SIG-M5 (cell line): ENCODE measurements around the gene KRT77.
"Not testable (repeated sequence)": the region's sequence is repeated elsewhere in the genome, so short reads cannot be mapped to it uniquely, and the experiment has no call there.

Experiments used
- DNase-seq: peaks from one replicate; lab custom pipeline; 2025; lab: John Stamatoyannopoulos, UW

The KRT77 gene

DNA sequence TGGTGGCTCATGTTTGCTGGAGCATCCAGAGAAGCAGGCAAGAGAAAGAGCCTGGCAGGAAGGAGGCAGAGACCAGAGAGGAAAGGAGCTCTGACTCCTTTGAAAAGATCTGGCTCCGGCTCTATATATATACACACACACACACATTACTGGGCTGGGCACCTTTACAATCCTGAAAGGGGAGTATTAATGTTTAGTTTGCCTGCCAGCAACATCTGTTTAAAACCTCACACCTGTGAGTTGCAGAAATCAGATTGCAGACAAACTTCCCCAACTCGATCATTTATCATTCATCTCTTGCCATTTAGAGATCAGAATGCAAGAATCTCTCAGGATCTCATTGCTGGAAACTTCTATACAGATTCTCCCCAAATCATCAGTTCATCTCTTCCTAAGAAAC is at the start of gene KRT77:
Gene KRT77 (minus strand): TSS at position 101 of the 400 bp plus-strand sequence. CDS start 90 bp downstream, at position 11.
- no peak for DNase-seq

DNA sequence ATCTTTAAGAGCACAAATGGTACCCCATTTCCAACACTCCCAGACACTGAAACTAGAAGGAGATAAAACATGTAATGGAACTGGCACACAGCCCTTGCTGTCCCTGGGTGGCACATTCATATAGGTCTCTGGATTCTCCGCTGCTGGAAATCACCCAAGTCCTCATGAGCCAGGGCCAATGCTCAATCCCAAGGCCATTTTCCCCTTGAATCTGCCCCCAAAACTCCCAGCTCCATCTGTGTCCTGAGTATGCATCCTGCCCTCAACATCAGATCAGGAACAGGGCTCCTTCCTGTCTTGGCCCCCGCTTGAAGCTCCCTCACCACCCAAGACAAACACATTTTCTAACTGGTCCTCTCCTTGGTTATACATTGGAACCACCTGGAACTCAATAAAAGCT is 49.2 kb upstream of the KRT77 start:
- no peak for DNase-seq

DNA sequence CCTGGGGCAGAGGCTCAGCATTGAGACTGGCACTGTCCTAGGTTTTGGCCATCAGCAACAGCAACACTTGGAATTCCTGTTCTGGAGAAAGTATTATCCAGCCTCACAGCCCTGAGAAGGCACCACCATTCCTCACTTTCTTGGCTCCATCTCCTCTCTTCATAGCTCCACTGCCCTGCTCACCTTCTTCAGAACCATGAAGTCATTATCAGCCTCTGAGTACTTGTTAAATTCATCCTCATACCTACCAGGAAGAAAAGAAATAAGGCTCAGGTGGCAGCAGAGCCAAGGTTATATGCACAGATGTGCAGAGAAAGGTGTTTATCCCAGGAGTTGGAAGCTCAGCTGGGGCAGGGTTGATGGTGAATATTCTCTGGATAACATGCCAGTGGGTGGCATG is 48.5 kb upstream of the KRT77 start:
- no peak for DNase-seq

DNA sequence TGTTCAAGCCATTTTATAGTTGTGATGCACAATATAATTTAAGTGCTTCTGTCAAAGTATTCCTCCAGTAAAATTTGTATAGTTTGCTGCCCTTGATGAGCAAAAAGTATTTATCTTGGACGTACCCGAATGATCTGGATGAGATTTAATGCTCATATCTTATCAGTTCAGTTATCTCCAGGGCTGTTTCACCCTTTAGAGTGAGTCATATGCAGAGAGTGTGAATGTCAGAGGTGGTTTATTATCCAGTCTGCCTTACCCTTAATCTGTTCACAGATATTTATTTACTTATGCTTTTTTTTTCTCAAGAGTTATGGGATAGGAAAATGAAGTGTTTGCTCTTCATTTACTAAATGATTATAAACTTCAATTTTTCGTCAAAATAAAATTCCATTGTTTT is 47.2 kb upstream of the KRT77 start:
- DNase-seq = not testable (repeated sequence)

DNA sequence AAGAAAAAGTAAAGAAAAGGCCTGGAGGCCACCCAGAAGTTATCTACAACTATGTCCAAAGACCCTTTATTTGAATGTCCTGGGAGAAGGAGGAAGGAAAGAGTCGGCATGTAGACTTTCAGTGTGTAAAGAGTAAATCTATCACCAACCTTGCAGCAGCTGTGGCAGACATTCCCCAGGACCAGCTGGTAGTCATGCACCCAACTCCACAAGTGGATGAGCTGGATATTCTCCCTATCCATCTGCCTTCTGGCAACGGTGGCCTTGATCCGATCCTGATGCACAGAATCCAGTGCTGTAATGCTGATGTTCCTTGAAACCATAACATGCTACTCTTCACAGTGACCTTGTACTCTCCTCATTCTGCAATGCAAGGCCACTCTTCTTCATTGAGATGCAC is 46.5 kb upstream of the KRT77 start:
- DNase-seq = no peak

DNA sequence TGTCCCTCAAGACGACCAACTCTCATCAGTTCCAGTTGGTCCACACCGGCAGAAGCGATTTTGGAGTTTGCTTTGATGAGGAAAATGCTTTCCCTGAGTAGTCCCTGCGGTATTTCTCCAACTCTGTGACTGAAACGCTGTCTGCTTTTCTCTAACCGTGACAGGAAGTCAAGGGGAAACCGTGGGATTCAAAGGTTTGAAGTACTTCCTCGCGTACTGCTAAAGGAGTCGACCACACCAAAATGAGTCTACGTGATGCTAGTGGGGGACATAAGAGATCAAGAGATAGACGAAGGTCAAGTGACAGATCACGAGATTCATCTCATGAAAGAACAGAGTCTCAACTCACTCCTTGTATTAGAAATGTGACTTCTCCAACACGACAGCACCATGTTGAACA is 45.3 kb upstream of the KRT77 start:
- no peak for DNase-seq

DNA sequence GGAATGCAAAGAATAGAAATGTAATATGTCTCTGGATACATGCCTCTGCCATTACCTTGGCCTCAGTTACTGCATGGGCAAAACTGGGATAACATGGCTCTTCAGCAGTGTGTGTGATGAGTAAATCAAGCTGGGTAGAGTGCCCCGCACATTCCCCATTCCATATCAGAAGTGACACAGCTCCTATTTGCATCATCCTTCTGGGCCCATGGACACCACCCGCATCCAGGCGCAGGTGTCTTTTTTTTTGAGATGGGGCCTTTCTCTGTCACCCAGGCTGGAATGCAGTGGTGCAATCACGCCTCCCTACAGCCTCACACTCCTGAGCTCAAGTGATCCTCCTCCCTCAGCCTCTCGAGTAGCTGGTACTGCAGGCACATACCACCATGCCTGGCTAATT is 42.2 kb upstream of the KRT77 start:
- no peak for DNase-seq

DNA sequence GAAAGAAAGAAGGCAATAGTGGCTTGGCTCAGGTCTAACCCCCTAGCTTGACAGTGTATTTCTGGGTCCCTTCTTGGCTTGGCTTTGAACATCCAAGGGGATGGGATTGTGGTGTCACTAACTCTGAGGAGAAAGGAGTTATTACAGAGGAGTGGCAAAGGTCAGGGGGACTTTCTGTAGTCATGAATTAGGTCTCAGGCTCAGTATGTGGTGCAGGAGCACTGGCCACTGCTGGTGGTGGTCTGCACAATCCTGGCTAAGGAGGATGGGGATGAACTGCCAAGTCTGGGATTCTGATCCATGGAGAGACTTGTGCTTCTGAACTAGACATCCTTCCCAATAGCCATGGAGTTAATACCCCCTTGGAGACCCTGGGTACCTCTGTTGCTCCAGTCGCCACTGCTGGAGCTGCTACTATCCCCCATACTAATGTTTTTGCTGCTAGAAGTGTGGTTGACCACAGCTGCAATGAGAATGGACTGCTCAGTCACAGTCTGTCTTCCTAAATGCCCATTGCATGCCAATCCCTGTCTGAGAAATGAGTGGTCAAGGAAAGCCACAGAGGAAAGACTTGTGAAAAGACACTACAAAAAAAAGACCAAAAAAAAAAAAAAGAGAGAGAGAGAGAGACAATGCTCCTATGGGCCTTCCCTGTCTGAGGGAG is 41.3 kb upstream of the KRT77 start:
- DNase-seq = no peak

DNA sequence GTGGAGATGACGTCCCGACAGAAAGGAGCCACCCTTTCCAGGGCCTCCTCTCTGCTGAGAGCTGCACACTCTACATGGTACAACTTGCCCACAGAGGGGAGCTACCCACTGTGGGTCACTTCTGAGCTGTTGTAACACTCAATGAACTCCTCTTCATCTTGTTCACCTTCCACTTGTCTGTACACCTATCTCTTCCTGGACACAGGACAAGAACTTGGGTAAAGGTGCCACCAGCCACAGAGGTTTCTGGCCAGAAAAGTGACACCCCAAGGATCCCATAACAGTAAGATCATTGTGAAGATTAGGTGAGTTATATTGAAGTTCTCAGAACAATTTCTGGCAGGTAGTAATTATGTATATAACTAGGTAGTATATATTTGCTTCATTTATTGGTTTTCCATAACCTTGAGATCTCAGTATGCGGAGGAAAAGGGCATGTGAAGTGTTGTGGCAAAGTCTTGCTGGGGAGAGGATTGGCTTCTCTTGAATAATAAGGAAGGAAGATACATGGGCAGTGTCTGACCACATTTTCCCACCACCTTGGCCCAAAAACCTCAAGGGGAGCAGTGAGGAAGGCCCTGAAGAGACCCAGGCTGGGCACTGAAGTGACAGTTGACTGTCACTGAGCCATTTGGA is 39.6 kb upstream of the KRT77 start:
- no peak for DNase-seq

DNA sequence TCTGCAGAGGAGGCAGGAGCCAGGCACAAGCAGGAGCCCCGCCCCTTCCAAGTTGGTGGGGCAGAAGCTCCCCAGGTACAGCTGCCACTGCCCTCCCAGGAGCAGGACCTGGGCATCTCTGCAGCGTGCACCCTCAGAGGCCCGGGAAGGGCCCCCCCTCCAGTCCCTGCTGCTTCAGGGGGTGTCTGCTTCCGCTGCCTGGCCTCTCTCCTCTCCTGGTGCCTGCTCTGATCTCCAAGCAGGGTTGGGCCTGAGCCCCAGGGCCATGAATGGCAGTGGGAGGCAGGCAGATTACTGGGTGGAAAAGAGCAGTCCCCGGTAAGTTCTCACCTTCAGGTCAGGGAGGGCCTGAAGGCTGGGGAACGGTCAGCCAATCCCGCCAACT is 38.9 kb upstream of the KRT77 start:
- DNase-seq = no peak

DNA sequence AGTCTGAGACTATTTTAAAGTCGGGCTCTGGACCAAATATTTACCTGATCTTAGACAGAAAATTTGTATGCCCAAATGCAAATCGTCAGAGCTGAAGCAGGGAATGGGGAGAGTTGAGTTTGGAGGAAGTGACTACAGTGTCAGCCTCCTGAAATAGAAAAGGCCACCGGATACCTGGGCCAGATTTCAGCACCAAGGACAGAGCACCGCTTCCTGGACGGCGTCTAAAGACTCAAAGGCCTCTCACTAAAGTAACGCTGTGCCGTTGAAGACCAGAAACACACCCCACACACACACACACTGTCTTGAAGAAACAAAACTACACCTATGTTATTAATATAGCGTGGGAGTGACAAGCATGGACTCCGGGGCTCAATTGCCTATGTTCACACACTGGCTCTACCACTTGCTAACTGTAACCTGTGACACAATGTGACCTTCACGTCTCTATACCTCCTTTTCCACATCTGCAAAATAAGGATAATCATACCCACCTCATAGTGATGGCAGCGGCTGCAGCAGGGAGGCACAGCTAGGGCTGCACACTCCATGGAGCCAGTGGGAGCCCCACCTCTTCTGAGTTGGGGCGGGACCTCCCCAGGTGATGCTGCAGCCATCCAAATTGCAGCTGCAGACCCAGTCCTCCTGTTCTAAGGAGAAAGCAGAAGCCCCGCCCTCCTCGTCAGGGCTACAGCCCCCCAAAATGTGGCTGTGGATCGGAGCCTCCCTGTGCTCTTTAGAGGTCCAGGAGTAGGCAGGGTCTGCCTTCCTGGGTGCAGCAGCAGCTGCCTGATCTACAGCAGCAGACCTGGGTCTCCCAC is 38.3 kb upstream of the KRT77 start:
- no peak for DNase-seq

DNA sequence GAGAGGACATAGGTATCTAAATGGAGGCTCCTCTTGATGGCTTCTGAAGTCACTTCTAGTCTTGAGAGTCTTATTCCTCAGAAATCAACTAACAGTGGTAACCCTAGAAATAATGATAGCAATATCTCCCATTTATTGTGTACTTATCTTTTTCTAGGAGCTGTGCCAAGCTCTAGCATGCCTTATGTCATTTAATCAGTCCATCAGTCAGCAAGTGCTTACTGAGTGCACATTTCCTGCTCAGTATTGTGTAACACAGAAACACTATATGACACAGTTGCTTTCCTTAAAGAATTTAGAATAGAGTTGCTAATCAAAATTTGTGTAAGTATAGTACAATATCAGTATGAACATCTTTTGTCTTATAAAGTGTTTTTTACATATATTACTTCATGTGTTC is 37.3 kb upstream of the KRT77 start:
- no peak for DNase-seq

DNA sequence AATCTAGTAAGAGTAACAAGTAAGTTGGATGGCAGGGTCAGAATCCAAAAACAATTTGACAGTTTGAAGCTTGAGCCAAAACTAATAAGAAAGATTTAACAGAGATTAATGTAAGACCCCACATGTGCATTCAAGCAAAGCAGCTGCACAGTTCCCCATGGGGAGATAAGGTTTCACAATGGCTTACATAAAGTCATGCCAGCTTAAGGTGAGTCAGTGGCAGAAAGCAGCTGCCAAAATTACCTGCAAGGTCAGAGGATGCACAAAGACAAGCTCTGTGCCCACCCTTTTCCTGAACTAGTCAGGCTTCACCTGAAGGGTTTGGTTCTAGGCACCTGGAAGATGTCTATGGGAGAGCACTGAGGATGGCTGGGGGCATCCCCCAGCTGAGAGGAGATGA is 36.6 kb upstream of the KRT77 start:
- no peak for DNase-seq

DNA sequence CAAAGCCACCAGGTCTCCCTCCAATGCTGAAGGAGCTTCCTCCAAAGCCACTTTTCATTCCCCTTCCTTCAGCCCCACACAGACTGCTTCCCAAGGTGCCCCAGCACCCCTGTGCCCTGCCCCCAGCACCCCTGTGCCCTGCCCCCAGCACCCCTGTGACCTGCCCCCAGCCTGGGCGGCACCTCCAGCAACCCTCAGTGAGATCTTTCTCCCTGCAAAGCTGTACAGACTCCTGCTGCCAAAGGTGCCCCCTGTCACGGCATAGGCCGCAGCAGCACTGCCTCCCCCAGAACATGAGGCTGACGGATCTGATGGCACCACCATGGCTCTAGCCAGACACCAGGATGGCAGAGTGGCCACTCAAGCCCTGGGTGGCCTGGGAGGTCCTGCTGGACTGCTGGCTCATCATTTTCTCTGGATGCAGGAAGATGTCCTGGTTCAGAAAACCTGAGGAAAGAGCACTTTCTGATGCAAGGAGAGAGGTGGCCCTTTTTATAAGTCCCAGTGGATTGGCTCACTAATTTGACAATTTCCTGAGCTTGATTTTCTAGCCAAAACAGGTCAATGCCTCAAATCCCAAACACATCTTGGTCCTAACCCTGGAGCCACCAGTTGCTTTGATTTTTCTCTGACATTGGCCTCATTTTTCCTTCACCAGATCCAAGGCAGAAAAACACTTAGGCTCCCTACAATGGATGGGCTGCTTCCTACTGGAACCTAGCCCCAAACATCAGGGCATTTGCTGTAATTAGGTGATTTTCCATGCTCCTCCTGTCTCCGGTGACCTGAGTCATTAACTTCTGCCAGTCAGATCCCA is 32.7 kb upstream of the KRT77 start:
- no peak for DNase-seq

DNA sequence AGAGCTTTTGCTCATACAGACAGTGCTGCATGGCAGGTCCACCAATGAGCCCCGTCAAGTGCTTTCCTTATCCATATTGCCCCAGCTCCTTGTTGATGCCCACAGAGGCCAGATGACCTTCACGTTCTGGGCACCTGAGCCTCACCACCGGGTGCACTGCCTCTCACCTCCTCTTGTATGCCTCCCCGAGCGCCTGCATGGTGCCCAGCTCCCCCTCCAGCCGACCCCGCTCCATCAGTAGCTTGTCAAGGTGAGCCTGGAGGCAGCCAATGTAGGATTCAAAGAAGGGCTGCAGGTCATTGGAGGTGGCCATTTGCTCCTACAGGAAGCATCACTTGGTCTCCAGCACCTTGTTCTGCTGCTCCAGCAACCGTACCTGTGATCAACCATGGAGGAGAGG is 31.8 kb upstream of the KRT77 start:
- DNase-seq = no peak

DNA sequence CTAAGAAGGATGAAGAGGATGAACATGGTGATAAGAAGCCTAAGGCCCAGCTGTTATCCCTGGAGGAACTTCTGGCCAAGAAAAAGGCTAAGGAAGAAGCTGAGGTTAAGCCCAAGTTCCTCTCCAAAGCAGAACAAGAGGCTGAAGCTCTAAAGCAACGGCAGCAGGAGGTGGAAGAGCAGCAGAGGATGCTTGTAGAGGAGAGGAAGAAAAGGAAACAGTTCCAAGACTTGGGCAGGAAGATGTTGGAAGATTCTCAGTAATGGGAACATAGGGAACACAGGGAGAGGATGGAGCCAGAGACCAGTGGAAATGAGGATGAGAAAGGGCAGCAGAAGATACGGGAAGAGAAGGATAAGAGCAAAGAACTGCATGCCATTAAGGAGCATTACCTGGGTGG is 27.5 kb upstream of the KRT77 start:
- no peak for DNase-seq

DNA sequence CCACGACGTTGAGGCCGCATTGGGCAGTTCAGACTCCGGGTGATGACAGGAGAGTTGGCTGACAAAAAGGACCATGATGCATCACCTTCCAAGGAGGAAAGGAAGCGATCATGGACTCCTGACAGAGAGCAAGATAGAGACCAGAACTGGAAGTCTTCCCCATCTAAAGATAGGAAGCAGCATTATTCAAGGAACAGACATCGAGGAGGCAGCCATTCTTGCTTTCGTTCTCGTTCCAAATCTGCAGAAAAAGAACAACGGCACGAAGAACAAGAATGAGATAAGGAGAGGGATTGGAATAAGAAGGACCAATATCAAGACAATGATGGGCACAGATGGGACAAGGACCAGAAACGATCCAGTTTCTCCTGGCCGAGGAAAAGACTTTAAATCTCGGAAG is 27.1 kb upstream of the KRT77 start:
- DNase-seq = no peak

DNA sequence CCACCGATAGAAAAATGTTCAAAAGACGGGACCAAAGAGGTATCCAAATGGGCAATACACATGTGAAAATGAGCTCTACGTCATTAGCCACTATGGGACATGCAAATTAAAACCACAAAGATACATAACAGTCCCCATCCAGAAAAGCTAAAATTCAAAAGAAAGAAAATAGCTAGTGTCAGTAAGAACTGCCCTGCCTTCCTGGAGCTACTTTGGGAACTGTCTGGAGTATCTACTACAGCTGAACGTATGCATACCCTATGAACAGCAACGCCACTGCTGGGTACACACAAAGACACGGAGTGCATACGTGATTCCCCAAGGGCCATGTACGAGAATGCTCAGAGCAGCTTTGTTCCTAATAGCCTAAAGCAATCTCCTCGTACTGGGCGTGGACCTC is 25.8 kb upstream of the KRT77 start:
- DNase-seq = no peak

DNA sequence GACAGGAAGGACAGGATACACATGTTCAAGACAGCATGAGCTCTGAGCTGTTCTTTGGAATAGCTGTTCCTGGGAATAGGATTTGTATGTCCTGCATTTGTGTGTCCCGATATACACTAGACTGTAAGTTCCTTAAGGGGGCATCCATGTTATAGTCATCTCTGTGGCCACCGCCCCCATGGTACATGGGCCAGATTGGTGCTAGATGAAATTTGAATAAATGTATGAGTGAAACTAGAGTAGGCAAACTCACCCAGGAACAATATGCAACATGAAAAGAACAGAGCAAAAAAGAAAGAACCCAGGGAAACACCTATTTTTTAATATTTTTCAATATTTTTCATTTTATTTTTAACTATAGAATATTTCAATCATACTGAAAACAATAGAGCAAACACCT is 25.1 kb upstream of the KRT77 start:
- DNase-seq = no peak

DNA sequence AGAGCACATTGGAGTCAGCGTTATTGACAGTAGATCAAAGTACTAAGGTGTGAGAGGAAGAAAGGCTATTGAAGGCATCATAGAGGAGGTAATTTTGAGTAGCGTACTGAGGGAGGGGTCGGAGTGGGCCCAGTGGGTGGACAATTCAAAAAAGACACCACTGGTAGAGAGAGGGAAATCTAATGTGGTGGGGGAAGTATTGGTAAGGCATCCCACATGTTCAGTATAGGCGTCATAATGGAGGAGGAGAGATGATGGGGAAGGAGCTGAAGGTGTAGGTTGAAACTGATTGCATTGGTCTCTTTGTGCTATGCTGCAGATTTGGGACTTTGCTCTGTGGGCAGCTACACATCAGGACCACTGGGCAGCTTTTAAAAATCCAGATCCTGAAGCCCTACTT is 23.7 kb upstream of the KRT77 start:
- DNase-seq = no peak

DNA sequence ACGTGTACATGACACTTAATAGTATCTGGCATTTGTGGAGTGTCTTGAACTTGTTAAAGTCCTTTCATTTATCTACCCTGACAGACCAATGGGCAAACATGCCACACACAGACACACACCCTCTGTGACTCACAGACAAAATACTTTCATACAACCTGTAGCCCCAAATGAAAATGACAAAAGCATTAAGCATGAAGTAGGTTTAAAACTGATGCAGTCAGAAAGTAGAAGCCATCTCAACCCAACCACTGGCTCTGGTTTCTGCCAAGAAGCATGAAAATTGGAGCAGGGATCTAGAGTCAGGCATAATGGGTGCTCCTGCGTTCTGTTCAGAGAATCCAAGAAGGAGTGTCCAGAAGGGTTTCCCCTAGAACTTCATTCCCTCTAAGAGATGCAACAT is 23.1 kb upstream of the KRT77 start:
- DNase-seq = no peak

DNA sequence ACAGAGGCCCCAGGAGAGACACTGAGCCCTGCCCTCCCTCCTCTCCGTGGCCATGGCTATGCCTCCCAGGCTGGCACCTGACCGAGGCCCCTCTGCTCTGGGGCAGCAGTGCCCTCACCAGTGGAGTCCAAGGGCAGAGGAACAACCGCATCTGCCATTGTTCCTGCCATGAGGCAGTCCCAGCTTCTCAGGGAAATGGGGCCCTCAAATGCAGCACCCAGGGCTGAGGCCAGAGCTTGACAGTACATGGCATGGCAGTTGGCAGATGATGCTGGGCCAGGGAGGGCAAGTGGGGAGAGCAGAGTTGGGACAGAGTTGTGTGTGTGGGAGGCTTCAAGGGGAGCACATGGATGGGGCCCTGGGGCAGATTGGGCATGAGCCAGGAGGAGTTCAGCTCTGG is 21.1 kb upstream of the KRT77 start:
- no peak for DNase-seq

DNA sequence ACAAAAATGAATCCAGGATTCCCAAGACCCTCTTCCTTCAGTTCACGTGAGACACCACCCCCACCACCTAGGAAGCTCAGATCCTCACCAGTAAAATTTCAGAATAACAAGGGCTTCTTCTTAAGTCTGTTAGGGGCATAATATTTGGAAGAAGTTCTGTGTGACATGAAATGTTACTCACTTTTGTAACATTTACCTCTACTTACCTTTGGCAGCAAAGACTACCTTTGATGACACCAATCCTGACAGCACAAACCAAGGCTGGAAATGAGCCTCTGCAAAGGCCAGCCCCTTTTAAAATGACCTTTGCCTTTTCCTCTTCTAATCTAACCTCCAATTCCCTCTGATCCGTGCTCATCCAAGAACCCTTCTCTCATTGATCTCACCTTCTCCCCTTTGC is 19.4 kb upstream of the KRT77 start:
- no peak for DNase-seq
